ENCODE measurements around the gene DUXB. TPM values are rescaled to one million over a fixed set of nuclear protein-coding genes. Genes with fewer than 3 reads are reported as not detected.

The DUXB gene
- total and polyA plus RNA-seq, 2 experiments from 2014 or later = not detected

- TF ChIP-seq CTCF (IDR thresholded peaks at IDR 0.05; ENCODE audit: low read depth, low read length) = no peak
- no peak overlapping the region for H3K4me3 ChIP-seq
Observed at GRCh38 chr16:75742424-75743047, 41.3 kb upstream of the DUXB start.

GRCh38 chr16:75733305-75734211 is 32.3 kb upstream of the DUXB start:
- Histone ChIP-seq H3K4me3 (no peak overlapping the region), H3K36me3 (no peaks in the 10 kb centered on the region), H3K27me3 (no peaks in the 10 kb centered on the region), H3K27ac (no peak overlapping the region), H3K4me1 (ENCODE audit: low read depth) (no peaks in the 10 kb centered on the region), H3K9me3 (ENCODE audit: low read depth) (no peaks in the 10 kb centered on the region)
- peak in 1 of 2 donors; percentile 58 for DNase-seq (ENCODE audit: low read depth in 1 of 2, low spot score in 1 of 2)
- TF ChIP-seq CTCF (IDR thresholded peaks at IDR 0.05; ENCODE audit: low read depth, low read length) = no peak

More at GRCh38 chr16:75742424-75743047, 41.3 kb upstream of the DUXB start:
- Histone ChIP-seq H3K4me1 (ENCODE audit: low read depth) (no peaks in the 10 kb centered on the region), H3K9me3 (ENCODE audit: low read depth) (peaks cover 9% of the 10 kb centered on the region), H3K27ac (no peak overlapping the region), H3K36me3 (no peaks in the 10 kb centered on the region), H3K27me3 (no peaks in the 10 kb centered on the region)
- DNase-seq (ENCODE audit: low read depth in 1 of 2, low spot score in 1 of 2) = no peak

DNA sequence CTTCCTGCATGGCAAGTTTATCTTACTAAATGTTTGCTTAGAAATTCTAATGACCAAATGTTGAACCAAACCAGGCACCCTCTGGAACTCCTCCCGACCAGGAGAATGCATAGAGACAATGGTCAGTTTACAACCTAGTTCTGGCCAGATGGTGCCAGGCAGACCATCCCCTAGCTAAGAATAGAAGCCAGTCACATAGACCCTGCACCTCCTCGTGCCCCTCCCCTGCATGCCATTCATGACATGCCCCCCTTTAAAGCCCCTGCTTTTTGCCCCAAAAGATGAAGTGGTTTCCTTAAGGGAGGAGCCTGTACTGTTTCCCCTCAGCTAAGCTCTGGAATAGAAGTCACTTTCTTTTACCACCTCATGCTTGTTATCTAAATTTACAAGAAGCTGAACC is 31.6 kb upstream of the DUXB start:
- no peaks in the 10 kb centered on the region for H3K36me3 ChIP-seq
- no peak overlapping the region for H3K27ac ChIP-seq
- H3K4me3 ChIP-seq = no peak overlapping the region
- no peaks in the 10 kb centered on the region for H3K9me3 ChIP-seq (ENCODE audit: low read depth)
- no peak for TF ChIP-seq CTCF (IDR thresholded peaks at IDR 0.05; ENCODE audit: low read depth, low read length)
- H3K4me1 ChIP-seq (ENCODE audit: low read depth) = no peaks in the 10 kb centered on the region
- no peak for DNase-seq (ENCODE audit: low read depth in 1 of 2, low spot score in 1 of 2)
- no peaks in the 10 kb centered on the region for H3K27me3 ChIP-seq

- H3K27ac ChIP-seq = no peak overlapping the region
- TF ChIP-seq CTCF (IDR thresholded peaks at IDR 0.05; ENCODE audit: low read depth, low read length) = no peak
- H3K4me3 ChIP-seq = no peak overlapping the region
- no peaks in the 10 kb centered on the region for H3K36me3 ChIP-seq
- H3K9me3 ChIP-seq (ENCODE audit: low read depth) = no peaks in the 10 kb centered on the region
- no peaks in the 10 kb centered on the region for H3K27me3 ChIP-seq
- no peaks in the 10 kb centered on the region for H3K4me1 ChIP-seq (ENCODE audit: low read depth)
- no peak for DNase-seq (ENCODE audit: low read depth in 1 of 2, low spot score in 1 of 2)
Observed at GRCh38 chr16:75727221-75727620, 26.0 kb upstream of the DUXB start.

DNA sequence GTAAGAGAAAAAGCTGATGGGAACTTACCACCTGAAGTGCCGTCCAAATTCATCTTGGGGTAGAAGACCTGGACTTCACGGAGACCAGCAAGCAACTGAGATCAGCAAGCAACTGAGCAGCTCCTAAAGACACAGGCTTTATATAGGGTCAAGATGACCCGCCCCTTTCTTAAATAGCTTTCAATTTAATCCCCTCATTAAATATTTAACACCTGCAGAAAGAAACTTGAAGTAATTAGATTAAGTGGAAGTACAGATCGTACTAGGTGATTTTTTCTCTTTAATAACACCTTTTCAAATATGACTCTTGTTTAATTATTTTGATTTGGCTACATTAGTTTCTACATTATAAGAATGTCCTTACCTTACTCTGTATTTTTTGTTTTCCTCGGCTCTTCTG is 25.1 kb upstream of the DUXB start, which contains the start of gene CPHXL:
CPHXL (minus strand) TSS at position 101 of the 400 bp plus-strand sequence; CDS start at position 53, 48 bp downstream.
- H3K27me3 ChIP-seq = no peaks in the 10 kb centered on the region
- H3K36me3 ChIP-seq = no peaks in the 10 kb centered on the region
- TF ChIP-seq CTCF (IDR thresholded peaks at IDR 0.05; ENCODE audit: low read depth, low read length) = no peak
- H3K4me1 ChIP-seq (ENCODE audit: low read depth) = no peaks in the 10 kb centered on the region
- no peak for DNase-seq (ENCODE audit: low read depth in 1 of 2, low spot score in 1 of 2)
- H3K27ac ChIP-seq = no peak within 1 kb of the TSS
- H3K4me3 ChIP-seq = no peak within 1 kb of the TSS
- H3K9me3 ChIP-seq (ENCODE audit: low read depth) = no peaks in the 10 kb centered on the region

Measured in cardiac muscle cell (in vitro differentiated cells and primary cell).